NCI-H187 (cell line): ENCODE results near the gene PIK3C3.
"Not testable (repeated sequence)": the region's sequence is repeated elsewhere in the genome, so short reads cannot be mapped to it uniquely, and the experiment has no call there.

ENCODE experiments used
- DNase-seq, 2 experiments: peaks; one replicate each; lab custom pipeline; 2025; lab: John Stamatoyannopoulos, UW

The PIK3C3 gene

GRCh38 chr18:41965634-41966255 is 10.7 kb downstream of the PIK3C3 start:
- no peak for DNase-seq

DNA sequence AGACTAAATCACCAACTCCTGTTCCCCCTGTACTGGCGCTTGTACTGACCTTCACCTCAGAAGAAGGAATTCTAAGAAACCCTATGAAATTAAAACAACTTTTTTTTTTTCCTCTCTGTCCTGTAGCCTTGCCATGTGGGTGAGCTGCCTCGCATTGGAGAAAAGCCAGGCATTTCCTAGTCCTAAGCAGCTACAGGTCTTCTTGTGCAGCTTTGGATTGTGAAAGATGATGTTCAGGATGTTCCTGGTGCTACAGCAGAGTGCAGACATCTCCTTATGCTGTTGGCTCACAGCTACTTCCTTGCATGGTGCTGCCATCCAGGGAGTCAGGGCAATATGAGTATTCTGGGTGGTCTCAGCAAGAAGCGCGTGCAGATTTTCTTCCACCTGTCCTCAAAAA is 11.9 kb downstream of the PIK3C3 start:
- no peak for DNase-seq

- DNase-seq = no peak
Measured at GRCh38 chr18:41967680-41968079, 12.6 kb downstream of the PIK3C3 start.

DNA sequence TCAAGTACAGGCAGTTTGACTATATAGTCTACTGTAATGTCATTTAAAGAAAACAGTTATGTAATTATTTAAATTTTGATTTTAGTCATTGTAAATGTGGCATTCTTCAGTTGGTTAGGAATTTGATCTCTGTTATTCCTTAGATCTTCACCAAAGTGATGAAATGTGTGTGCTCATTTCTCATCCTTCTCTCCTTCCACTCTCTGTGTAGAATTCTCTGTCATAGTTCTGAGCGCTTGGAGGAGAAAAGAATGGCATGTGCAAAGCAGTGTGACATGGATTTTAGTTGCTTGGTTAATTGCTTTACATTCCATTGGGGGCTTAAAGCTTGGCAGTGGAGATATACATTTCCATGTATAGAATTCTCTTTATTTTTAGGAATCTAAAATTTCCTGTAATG is 14.8 kb downstream of the PIK3C3 start:
- DNase-seq = no peak

GRCh38 chr18:41972067-41972925 is 17.3 kb downstream of the PIK3C3 start:
- no peak for DNase-seq

GRCh38 chr18:41973983-41974382 is 18.9 kb downstream of the PIK3C3 start:
- no peak for DNase-seq

DNA sequence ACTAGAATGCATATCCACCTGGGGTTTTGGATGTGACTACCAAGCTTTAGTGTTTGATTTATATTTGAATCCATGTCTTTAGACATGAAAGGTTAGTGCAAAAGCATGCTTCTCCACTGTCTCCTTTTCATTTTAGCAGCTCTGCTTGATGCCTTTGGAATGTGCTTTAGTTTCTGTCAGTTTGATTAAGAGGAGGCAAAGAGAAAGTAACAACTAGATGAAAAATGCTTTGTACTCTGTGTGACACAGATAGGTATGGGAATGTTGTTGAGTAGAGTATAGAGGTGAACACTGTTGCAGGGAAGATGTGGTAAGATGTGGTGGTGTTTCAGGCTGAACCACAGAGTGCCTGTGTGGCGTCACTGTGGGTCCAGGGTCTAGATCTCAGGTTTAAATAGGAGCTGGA is 19.8 kb downstream of the PIK3C3 start:
- no peak for DNase-seq

DNA sequence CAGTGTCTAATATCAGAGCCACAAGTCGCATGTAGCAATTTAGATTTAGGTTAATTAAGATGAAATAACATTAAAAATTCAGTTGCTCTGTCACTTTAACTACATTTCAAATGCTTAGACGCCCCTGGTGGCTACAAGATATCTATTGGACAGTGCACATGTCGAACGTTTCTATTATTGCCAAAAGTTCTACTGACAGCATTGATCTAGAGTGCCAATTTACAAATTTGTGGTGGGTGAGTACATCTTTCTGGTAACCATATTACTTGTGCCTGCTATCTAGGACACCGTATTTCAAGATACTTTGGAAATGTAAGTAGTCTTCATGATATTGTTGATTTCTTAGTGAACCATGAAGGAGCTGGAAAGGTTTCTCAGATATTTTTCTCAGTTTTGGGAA is 20.2 kb downstream of the PIK3C3 start:
- no peak for DNase-seq

- no peak for DNase-seq
Measured at GRCh38 chr18:41977233-41977632, 22.2 kb downstream of the PIK3C3 start.

DNA sequence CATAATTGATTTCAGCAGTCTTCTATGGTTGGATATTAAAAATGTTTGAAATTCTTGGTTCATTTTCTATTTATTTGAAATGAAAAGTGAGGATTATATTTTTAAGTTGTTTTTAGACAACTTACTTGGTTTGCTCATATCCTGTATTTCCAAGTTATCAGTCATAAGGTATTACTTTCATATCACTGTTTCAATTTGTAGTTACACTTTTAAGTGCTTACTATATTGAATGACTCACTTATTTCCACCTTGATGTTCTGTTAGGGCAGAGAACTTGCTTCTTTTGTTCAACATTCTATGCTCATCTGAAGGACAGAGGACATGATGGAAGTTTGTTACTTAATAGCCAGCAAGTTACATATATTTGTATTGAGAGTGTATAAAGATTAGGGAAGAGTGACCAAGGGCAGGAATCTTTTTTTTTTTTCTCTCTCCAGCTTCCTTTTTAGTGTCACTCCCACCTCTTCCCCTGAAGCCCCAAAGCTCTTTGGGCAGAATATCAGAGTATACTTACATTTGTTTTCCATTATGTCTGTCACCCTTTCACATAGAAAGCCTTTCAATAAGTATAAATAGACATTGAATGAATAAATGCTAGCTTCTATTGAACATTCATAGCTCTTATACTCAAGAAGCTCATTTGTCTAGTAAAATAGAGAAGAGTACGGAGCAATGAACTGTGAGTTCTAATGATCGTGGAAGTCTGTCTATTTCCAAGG is 28.1 kb downstream of the PIK3C3 start:
- DNase-seq = no peak

- DNase-seq = no peak
Measured at GRCh38 chr18:41985914-41986313, 30.9 kb downstream of the PIK3C3 start.

GRCh38 chr18:41989508-41989907 is 34.5 kb downstream of the PIK3C3 start:
- DNase-seq = no peak

GRCh38 chr18:41992066-41992465 is 37.0 kb downstream of the PIK3C3 start:
- DNase-seq = no peak

DNA sequence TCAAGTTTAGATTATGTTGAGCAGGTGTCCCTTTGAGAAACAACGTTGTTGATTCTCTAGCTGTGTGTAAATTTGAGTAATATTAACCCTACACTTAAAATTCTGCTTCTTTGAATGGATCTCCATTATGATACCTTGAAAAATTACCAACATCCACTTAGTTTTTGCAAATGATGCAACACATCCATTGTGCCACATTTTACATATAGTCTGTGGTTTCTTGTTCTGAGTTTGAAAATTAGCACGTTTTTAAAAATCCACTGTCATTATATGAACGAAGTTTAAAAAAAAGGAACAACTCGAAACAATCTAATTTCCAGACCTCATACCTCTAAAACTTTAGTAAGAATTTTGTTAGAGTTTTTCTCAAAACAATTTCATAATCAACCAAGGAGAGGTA is 37.7 kb downstream of the PIK3C3 start:
- no peak for DNase-seq

DNA sequence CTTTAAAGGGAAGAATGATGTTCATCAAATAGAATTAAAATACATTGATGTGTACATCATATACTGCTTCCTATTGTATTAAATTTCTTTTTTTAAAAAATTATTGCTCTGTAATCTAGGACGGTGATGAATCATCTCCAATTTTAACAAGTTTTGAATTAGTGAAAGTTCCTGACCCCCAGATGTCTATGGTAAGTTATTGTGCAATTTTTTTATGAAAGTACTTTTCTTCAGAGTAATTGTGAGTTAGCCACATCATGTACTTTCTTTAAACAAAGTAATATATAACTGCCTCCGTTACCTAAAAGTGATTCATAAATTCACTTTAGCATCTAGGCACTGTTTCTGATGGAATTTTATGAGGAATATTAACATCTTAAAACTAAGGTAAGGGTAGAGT is 38.1 kb downstream of the PIK3C3 start:
- DNase-seq = no peak

DNA sequence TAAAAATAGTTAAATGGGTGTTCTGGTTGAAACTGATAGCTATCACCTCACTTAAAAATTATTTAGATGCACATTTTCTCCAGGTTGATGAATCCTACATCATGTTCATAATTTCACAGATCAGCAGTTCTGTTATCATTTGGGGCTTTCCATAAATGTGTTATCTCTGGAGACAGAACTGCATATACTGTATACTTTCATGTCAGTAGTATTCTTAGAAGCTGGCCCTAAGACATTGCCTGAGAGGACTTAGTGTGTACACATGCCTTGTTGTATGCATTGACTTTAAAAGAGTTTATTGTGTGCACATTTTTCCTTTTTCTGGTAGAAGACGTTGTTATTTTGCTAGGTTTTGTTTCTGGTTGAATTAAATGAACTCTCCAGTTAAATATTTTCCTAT is 41.0 kb downstream of the PIK3C3 start:
- DNase-seq = no peak

DNA sequence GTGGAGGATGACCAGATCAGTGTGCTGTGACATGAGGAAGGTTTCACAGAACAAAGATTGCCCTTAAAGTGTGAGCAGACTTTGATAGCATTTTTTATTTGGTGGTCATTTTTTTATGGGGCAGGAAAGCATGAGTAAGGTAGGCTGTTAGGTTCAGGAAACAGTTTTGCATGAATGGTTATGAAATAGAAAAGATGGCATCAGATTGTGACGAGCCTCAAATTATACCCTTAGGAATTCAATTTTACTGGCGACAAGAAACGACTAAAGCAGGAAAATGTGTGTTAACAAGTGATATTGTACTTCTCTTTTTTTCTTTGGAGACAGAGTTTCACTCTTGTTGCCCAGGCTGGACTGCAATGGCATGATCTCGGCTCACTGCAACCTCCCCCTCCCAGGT is 44.7 kb downstream of the PIK3C3 start:
- no peak for DNase-seq

DNA sequence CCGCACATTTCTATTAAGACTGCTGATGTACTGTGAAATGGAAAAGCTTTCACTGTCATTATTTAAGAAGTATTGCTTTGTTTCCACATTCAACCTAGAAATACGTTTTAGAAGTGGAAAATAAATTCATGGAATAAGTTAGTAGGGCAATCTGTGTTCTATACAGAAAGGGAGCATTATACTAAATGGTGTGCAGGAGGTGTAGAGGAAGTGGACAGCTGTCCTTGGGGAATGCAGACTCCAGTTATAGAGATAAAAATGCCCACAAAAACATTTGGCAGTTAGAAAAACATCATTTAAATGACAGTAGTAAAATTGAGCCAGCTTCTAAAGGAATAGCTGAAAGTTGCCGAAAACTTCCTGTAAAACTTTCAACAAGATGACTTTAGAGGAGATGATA is 46.8 kb downstream of the PIK3C3 start:
- no peak for DNase-seq

- no peak for DNase-seq
Measured at GRCh38 chr18:42004653-42005052, 49.6 kb downstream of the PIK3C3 start.

GRCh38 chr18:42005782-42006181 is 50.7 kb downstream of the PIK3C3 start:
- DNase-seq = no peak

GRCh38 chr18:42009457-42009856 is 54.4 kb downstream of the PIK3C3 start:
- not testable (repeated sequence) for DNase-seq

GRCh38 chr18:42011053-42011452 is 56.0 kb downstream of the PIK3C3 start:
- DNase-seq = no peak

DNA sequence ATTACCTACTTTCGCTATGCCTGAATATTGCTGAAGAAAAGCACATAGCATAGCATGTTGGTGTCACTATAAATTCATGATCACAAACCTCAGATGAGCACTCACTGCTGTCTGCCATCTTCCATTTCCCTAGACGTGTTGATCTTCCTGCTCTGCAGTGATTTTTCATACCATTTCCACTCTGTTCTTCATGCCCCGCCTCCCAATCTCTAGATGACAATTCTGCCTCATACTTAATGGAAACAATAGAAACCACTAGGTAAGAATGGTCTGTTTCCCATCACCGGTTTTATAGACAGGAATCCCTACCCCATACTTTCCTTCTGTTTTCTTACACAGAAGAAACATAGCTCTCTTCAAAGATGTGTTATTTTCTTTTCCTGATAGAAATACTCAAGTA is 63.8 kb downstream of the PIK3C3 start:
- no peak for DNase-seq
